H9 (cell line): ENCODE measurements around the gene CTRB2. TPM values are rescaled to one million over a fixed set of nuclear protein-coding genes. Genes with fewer than 3 reads are reported as not detected.

ENCODE experiments used
- DNase-seq: peaks from one replicate; pipeline ENCODE4 v3.0.0-alpha.2; 2017
- H2AFZ ChIP-seq: one replicate; pipeline ENCODE4 v1.6.1; 2013; ENCODE audit warnings: mild to moderate bottlenecking, low read length, control low read depth, moderate library complexity
- H2AK5ac ChIP-seq: 2 replicates; pipeline ENCODE4 v1.6.1; 2013; ENCODE audit warnings: low read length, control low read depth, mixed read lengths; ENCODE audit not compliant: insufficient read length
- H2BK120ac ChIP-seq: one replicate; pipeline ENCODE4 v1.6.1; 2013; ENCODE audit warnings: low read depth, mild to moderate bottlenecking, low read length, control low read depth, inconsistent platforms; ENCODE audit not compliant: poor library complexity, severe bottlenecking
- H2BK12ac ChIP-seq: 2 replicates; pipeline ENCODE4 v1.6.1; 2013; ENCODE audit warnings: low read length, control low read depth, mixed read lengths, low read depth; ENCODE audit not compliant: insufficient read length
- H2BK15ac ChIP-seq: 2 replicates; pipeline ENCODE4 v1.6.1; 2013; ENCODE audit warnings: low read depth, low read length, control low read depth
- H2BK20ac ChIP-seq: one replicate; pipeline ENCODE4 v1.6.1; 2013; ENCODE audit warnings: low read depth, mild to moderate bottlenecking, low read length, control low read depth, inconsistent platforms; ENCODE audit not compliant: poor library complexity, severe bottlenecking
- H2BK5ac ChIP-seq: 2 replicates; pipeline ENCODE4 v1.6.1; 2013; ENCODE audit warnings: low read length, control low read depth, mixed read lengths; ENCODE audit not compliant: insufficient read length
- H3K14ac ChIP-seq: 2 replicates; pipeline ENCODE4 v1.6.1; 2013; ENCODE audit warnings: low read length, control low read depth; ENCODE audit not compliant: insufficient read depth
- H3K18ac ChIP-seq: 2 replicates; pipeline ENCODE4 v1.6.1; 2013; ENCODE audit warnings: low read depth, mild to moderate bottlenecking, mixed read lengths, low read length, control low read depth; ENCODE audit not compliant: insufficient read length
- H3K23ac ChIP-seq: 2 replicates; pipeline ENCODE4 v1.6.1; 2013; ENCODE audit warnings: low read length, control low read depth, mixed read lengths, low read depth; ENCODE audit not compliant: insufficient read length
- H3K23me2 ChIP-seq: 2 replicates; pipeline ENCODE4 v1.6.1; 2013; ENCODE audit warnings: low read depth, mild to moderate bottlenecking, mixed read lengths, low read length, control low read depth; ENCODE audit not compliant: insufficient read length, poor library complexity, severe bottlenecking
- H3K27ac ChIP-seq: 2 replicates; pipeline ENCODE4 v1.5.1; 2013; ENCODE audit warnings: low read length, control low read depth, mixed read lengths, low read depth; ENCODE audit not compliant: insufficient read length
- H3K27me3 ChIP-seq: 2 replicates; pipeline ENCODE4 v1.6.1; 2013; ENCODE audit warnings: low read length, control low read depth, inconsistent platforms; ENCODE audit not compliant: insufficient read depth
- H3K4ac ChIP-seq: 2 replicates; pipeline ENCODE4 v1.6.1; 2013; ENCODE audit warnings: low read depth, mild to moderate bottlenecking, control low read depth, inconsistent platforms, low read length, moderate library complexity
- H3K4me1 ChIP-seq: 2 replicates; pipeline ENCODE4 v1.6.1; 2013; ENCODE audit warnings: low read length, control low read depth, inconsistent platforms; ENCODE audit not compliant: insufficient read depth
- H3K4me2 ChIP-seq: 2 replicates; pipeline ENCODE4 v1.6.1; 2013; ENCODE audit warnings: low read length, control low read depth, mixed read lengths; ENCODE audit not compliant: insufficient read length, insufficient read depth
- H3K56ac ChIP-seq: 2 replicates; pipeline ENCODE4 v1.6.1; 2013; ENCODE audit warnings: low read depth, mild to moderate bottlenecking, mixed read lengths, low read length, control low read depth; ENCODE audit not compliant: insufficient read length
- H3K79me1 ChIP-seq: 2 replicates; pipeline ENCODE4 v1.6.1; 2013; ENCODE audit warnings: low read depth, mild to moderate bottlenecking, moderate library complexity, low read length, control low read depth, inconsistent platforms; ENCODE audit not compliant: insufficient read depth, poor library complexity, severe bottlenecking
- H3K79me2 ChIP-seq: 2 replicates; pipeline ENCODE4 v1.6.1; 2013; ENCODE audit warnings: low read length, control low read depth, inconsistent platforms; ENCODE audit not compliant: insufficient read depth
- H3K9ac ChIP-seq: 2 replicates; pipeline ENCODE4 v1.6.1; 2013; ENCODE audit warnings: low read length, control low read depth, mixed read lengths; ENCODE audit not compliant: insufficient read length; ENCODE audit errors: extremely low read depth
- H3K9me3 ChIP-seq: one replicate; pipeline ENCODE4 v1.6.1; 2013; ENCODE audit warnings: low read depth, low read length, inconsistent platforms; ENCODE audit not compliant: control insufficient read depth
- H3T11ph ChIP-seq: one replicate; pipeline ENCODE4 v1.6.1; 2013; ENCODE audit warnings: mild to moderate bottlenecking, low read length, control low read depth, inconsistent platforms
- H4K20me1 ChIP-seq: one replicate; pipeline ENCODE4 v1.6.1; 2013; ENCODE audit not compliant: control insufficient read depth, insufficient read length, insufficient read depth
- H4K5ac ChIP-seq: 2 replicates; pipeline ENCODE4 v1.6.1; 2013; ENCODE audit warnings: low read depth, mild to moderate bottlenecking, mixed read lengths, low read length, control low read depth; ENCODE audit not compliant: insufficient read length
- H4K8ac ChIP-seq: replicated peaks from 2 replicates; pipeline ENCODE4 v1.6.1; 2013; ENCODE audit warnings: low read length, control low read depth, mixed read lengths, low read depth; ENCODE audit not compliant: insufficient read length
- H4K91ac ChIP-seq: 2 replicates; pipeline ENCODE4 v1.6.1; 2013; ENCODE audit warnings: low read depth, mild to moderate bottlenecking, moderate library complexity, mixed read lengths, low read length, control low read depth; ENCODE audit not compliant: insufficient read length
- H3K27ac Mint-ChIP-seq, 3 experiments: 2 replicates in 2 of 3; 3 replicates in 1 of 3; pipeline ENCODE4 v1.8.0; 2020 to 2021; ENCODE audit warnings: mixed read lengths in 3 of 3, mild to moderate bottlenecking in 1 of 3, moderate library complexity in 1 of 3
- H3K27me3 Mint-ChIP-seq: 2 replicates; pipeline ENCODE4 v1.8.0; 2021; ENCODE audit warnings: low read depth, mild to moderate bottlenecking, moderate library complexity, mixed read lengths
- H3K36me3 Mint-ChIP-seq, 3 experiments: 2 replicates in 2 of 3; 3 replicates in 1 of 3; pipeline ENCODE4 v1.8.0; 2020 to 2021; ENCODE audit warnings: low read depth in 3 of 3, mixed read lengths in 3 of 3; ENCODE audit not compliant: insufficient read depth in 1 of 3
- H3K4me1 Mint-ChIP-seq, 2 experiments: 2 replicates each; pipeline ENCODE4 v1.8.0; 2020; ENCODE audit warnings: mixed read lengths in 2 of 2
- H3K4me3 Mint-ChIP-seq, 2 experiments: 2 replicates in 1 of 2; 3 replicates in 1 of 2; pipeline ENCODE4 v1.8.0; 2020 to 2021; ENCODE audit warnings: mild to moderate bottlenecking in 2 of 2, mixed read lengths in 2 of 2, moderate library complexity in 1 of 2
- H3K9me3 Mint-ChIP-seq, 2 experiments: 2 replicates in 1 of 2; 3 replicates in 1 of 2; pipeline ENCODE4 v1.8.0; 2020; ENCODE audit warnings: mild to moderate bottlenecking in 2 of 2, mixed read lengths in 2 of 2, moderate library complexity in 1 of 2
- WGBS: extraction: QIAGEN DNeasy Blood & Tissue Kit; methylation state at CpG from one replicate; pipeline ENCODE4 v1.1.7; 2013; ENCODE audit warnings: missing lambda C conversion rate, low lambda C conversion rate, mixed read lengths; ENCODE audit not compliant: insufficient read length; ENCODE audit errors: extremely low coverage; 5-methylcytosine and 5-hydroxymethylcytosine counted together
- total RNA-seq: library from RNA; stranded (reverse); gene quantifications from 2 replicates; pipeline ENCODE4 v1.2.1, GENCODE V29; 2021
- TF ChIP-seq, protein P1 (sequence below): fragments of 200-600 bp; sonication (generic); conservative IDR thresholded peaks from 3 replicates; pipeline ENCODE4 v1.8.0; 2021; ENCODE audit warnings: antibody characterized with exemption, mild to moderate bottlenecking

Gene CTRB2
- total RNA-seq, 1 experiment from 2014 or later: not detected

GRCh38 chr16:75248536-75249380 lies 41.8 kb upstream of the CTRB2 start:
- Histone ChIP-seq H3K4me1 (peaks cover 14% of the 10 kb centered on the region; the same call in 1 of the 2 replicates), H3K27ac (no peak overlapping the region)

More at GRCh38 chr16:75248536-75249380, 41.8 kb upstream of the CTRB2 start:
- H3K18ac ChIP-seq: no peak overlapping the region
- H3K4ac ChIP-seq: no peak overlapping the region
- H3K4me2 ChIP-seq: no peak overlapping the region
- H4K8ac ChIP-seq: no peak overlapping the region
- no peak overlapping the region for H2BK5ac ChIP-seq
- H3K23ac ChIP-seq: no peak overlapping the region
- peaks cover 0 to 2% (median 2%) of the 10 kb centered on the region in 3 experiments; a peak in 1 of 7 replicates for H3K36me3 Mint-ChIP-seq
- no peaks in the 10 kb centered on the region for H3K9me3 ChIP-seq
- H3K27ac Mint-ChIP-seq: no peak overlapping the region; a peak in 1 of 7 replicates
- WGBS: no CpG with 5 or more reads among the region's 17 CpGs
- peaks cover 50% of the 10 kb centered on the region; the same call in 1 of the 2 replicates for H3K79me2 ChIP-seq
- H4K5ac ChIP-seq: no peak overlapping the region
- H3K27me3 ChIP-seq: no peaks in the 10 kb centered on the region
- H3K9ac ChIP-seq: no peak overlapping the region
- no peaks in the 10 kb centered on the region; the same call in 1 of the 2 replicates for H3K27me3 Mint-ChIP-seq
- no peak overlapping the region for H2AFZ ChIP-seq
- no peak overlapping the region for H3T11ph ChIP-seq
- peaks cover 10% of the 10 kb centered on the region for H3K79me1 ChIP-seq
- H2BK12ac ChIP-seq: no peak overlapping the region
- no peak for DNase-seq
- H3K14ac ChIP-seq: no peak overlapping the region
- no peak overlapping the region for H3K56ac ChIP-seq
- TF ChIP-seq, protein P1, sequence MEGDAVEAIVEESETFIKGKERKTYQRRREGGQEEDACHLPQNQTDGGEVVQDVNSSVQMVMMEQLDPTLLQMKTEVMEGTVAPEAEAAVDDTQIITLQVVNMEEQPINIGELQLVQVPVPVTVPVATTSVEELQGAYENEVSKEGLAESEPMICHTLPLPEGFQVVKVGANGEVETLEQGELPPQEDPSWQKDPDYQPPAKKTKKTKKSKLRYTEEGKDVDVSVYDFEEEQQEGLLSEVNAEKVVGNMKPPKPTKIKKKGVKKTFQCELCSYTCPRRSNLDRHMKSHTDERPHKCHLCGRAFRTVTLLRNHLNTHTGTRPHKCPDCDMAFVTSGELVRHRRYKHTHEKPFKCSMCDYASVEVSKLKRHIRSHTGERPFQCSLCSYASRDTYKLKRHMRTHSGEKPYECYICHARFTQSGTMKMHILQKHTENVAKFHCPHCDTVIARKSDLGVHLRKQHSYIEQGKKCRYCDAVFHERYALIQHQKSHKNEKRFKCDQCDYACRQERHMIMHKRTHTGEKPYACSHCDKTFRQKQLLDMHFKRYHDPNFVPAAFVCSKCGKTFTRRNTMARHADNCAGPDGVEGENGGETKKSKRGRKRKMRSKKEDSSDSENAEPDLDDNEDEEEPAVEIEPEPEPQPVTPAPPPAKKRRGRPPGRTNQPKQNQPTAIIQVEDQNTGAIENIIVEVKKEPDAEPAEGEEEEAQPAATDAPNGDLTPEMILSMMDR: no peak
- H4K20me1 ChIP-seq: no peaks in the 10 kb centered on the region
- H2BK20ac ChIP-seq: no peak overlapping the region
- H3K4me1 Mint-ChIP-seq: peaks cover 60 to 69% of the 10 kb centered on the region in 2 experiments
- no peak overlapping the region for H2BK15ac ChIP-seq
- peaks cover 15% of the 10 kb centered on the region for H3K23me2 ChIP-seq
- no peak overlapping the region for H2BK120ac ChIP-seq
- H3K4me3 Mint-ChIP-seq: no peak overlapping the region; a peak in 1 of 5 replicates
- H4K91ac ChIP-seq: no peak overlapping the region
- no peaks in the 10 kb centered on the region for H3K9me3 Mint-ChIP-seq
- H2AK5ac ChIP-seq: no peak overlapping the region
